ENCODE results near the gene LEFTY2. TPM values are rescaled to one million over a fixed set of nuclear protein-coding genes. Genes with fewer than 3 reads are reported as not detected.
"Not testable (repeated sequence)": the region's sequence is repeated elsewhere in the genome, so short reads cannot be mapped to it uniquely, and the experiment has no call there.

LEFTY2 gene
- polyA plus RNA-seq, 2 of the 4 experiments (the other 2 are of a cell fraction) = not detected

- WGBS (ENCODE audit: missing lambda C conversion rate) = 60% methylated on average over 2 of the region's 56 CpGs
- FAIRE-seq; ATAC-seq; H3K4me2 ChIP-seq; H3K4me3 ChIP-seq; H3K27ac ChIP-seq; H3K9me3 ChIP-seq; POLR2A ChIA-PET; DNase-seq (ENCODE audit: low read depth in 1 of 2, low spot score in 1 of 2): not testable (repeated sequence)
- CTCF ChIA-PET = interaction anchor here (19.4 kb wide), 1 partner anchor 19 kb away, joined by 207 read pairs; no protein-coding TSS in a partner anchor
- peaks cover 48% of the 10 kb centered on the region for H3K4me1 ChIP-seq
These were observed 53.3 kb downstream of the LEFTY2 start for GRCh38 chr1:225887554-225888288.

- H3K4me3 ChIP-seq = no peak overlapping the region
- POLR2A ChIA-PET = no interaction called here
- CTCF ChIA-PET = interaction anchor here (19.4 kb wide), 1 partner anchor 20 kb away, joined by 207 read pairs; no protein-coding TSS in a partner anchor
These were observed 54.0 kb downstream of the LEFTY2 start for GRCh38 chr1:225887030-225887314.

More at GRCh38 chr1:225887030-225887314, 54.0 kb downstream of the LEFTY2 start:
- no peaks in the 10 kb centered on the region for H3K9me3 ChIP-seq
- no peak for FAIRE-seq
- WGBS (ENCODE audit: missing lambda C conversion rate) = 88% methylated on average over 7 of the region's 7 CpGs
- DNase-seq (ENCODE audit: low read depth in 1 of 2, low spot score in 1 of 2) = no peak
- no peak overlapping the region; the same call in 2 of the 3 replicates for H3K4me2 ChIP-seq
- no peak for ATAC-seq
- H3K27ac ChIP-seq = no peak overlapping the region
- H3K4me1 ChIP-seq = peaks cover 48% of the 10 kb centered on the region
- TF ChIP-seq TP53 (CRISPR knock-in tag; IDR thresholded peaks at IDR 0.05) (no peak), BHLHE40 (IDR thresholded peaks at IDR 0.05; ENCODE audit: low read depth, low read length) (no peak), RCOR1 (IDR thresholded peaks at IDR 0.05; ENCODE audit: low read depth, low read length) (no peak), REST (IDR thresholded peaks at IDR 0.05) (no peak), HOXB5 (CRISPR knock-in tag; IDR thresholded peaks at IDR 0.05) (no peak), GATA3 (IDR thresholded peaks at IDR 0.05; ENCODE audit: borderline replicate concordance) (no peak), FOSB (CRISPR knock-in tag; IDR thresholded peaks at IDR 0.05) (no peak), CHD2 (IDR thresholded peaks at IDR 0.05; ENCODE audit: low read length, partially characterized antibody) (no peak), FOSL2 (IDR thresholded peaks at IDR 0.05) (no peak), FOSL2 (CRISPR knock-in tag; IDR thresholded peaks at IDR 0.05) (no peak), HEYL (CRISPR knock-in tag; IDR thresholded peaks at IDR 0.05) (no peak), HOXB13 (CRISPR knock-in tag; IDR thresholded peaks at IDR 0.05; ENCODE audit: low read depth) (no peak), ZC3H11A (IDR thresholded peaks at IDR 0.05) (no peak), CHD4 (IDR thresholded peaks at IDR 0.05; ENCODE audit: borderline replicate concordance) (no peak), SREBF2 (IDR thresholded peaks at IDR 0.05) (no peak), CEBPB (IDR thresholded peaks at IDR 0.05) (no peak), RAD21 (conservative IDR thresholded peaks at IDR 0.05 in 1 of 2, IDR thresholded peaks at IDR 0.05 in 1 of 2) (no peak), HES2 (IDR thresholded peaks at IDR 0.05) (no peak), PHF8 (IDR thresholded peaks at IDR 0.05; ENCODE audit: borderline replicate concordance, low read depth) (no peak)

Small RNA genes within 50 kb of the gene (small RNA-seq; reads per million reads assigned to genes)
- 0 reads per million in 6 experiments for gene AL117348.1
- 0 reads per million in 6 experiments for gene NDUFA3P3

Other genes starting within 250 kb of the LEFTY2 start
- gene SRP9, start 163.4 kb downstream of the LEFTY2 start, polyA plus RNA-seq (2011; rRNA removed) = 512 and 629 TPM in 2 replicates
- gene SRP9, start 163.4 kb downstream of the LEFTY2 start, polyA plus RNA-seq (2017; fragmentation: RNase III; extraction: RNeasy Plus Mini Kit Qiagen cat#74134 plus additional on column Dnase treatment) = 341 to 356 TPM (median 352 TPM) in 3 replicates
- gene EPHX1, start 131.1 kb downstream of the LEFTY2 start, polyA plus RNA-seq (2011; rRNA removed) = 150 and 212 TPM in 2 replicates
- gene EPHX1, start 131.1 kb downstream of the LEFTY2 start, polyA plus RNA-seq (2017; fragmentation: RNase III; extraction: RNeasy Plus Mini Kit Qiagen cat#74134 plus additional on column Dnase treatment) = 195 to 279 TPM (median 252 TPM) in 3 replicates
- gene TMEM63A, start 58.8 kb downstream of the LEFTY2 start, polyA plus RNA-seq (2011; rRNA removed) = 9.5 and 12.4 TPM in 2 replicates
- 6.9 to 7.5 TPM (median 7.4 TPM) in 3 replicates for gene TMEM63A, start 58.8 kb downstream of the LEFTY2 start, polyA plus RNA-seq (2017; fragmentation: RNase III; extraction: RNeasy Plus Mini Kit Qiagen cat#74134 plus additional on column Dnase treatment)
- gene LEFTY1, start 52.1 kb downstream of the LEFTY2 start, polyA plus RNA-seq (2011; rRNA removed) = 0.93 and 1.00 TPM in 2 replicates
- gene LEFTY1, start 52.1 kb downstream of the LEFTY2 start, polyA plus RNA-seq (2017; fragmentation: RNase III; extraction: RNeasy Plus Mini Kit Qiagen cat#74134 plus additional on column Dnase treatment) = 0.10 to 0.32 TPM (median 0.24 TPM) in 3 replicates
- 45.4 and 45.8 TPM in 2 replicates for gene PYCR2, start 17.0 kb downstream of the LEFTY2 start, polyA plus RNA-seq (2011; rRNA removed)
- gene PYCR2, start 17.0 kb downstream of the LEFTY2 start, polyA plus RNA-seq (2017; fragmentation: RNase III; extraction: RNeasy Plus Mini Kit Qiagen cat#74134 plus additional on column Dnase treatment) = 48.1 to 56.3 TPM (median 50.5 TPM) in 3 replicates
- gene SDE2, start 58.1 kb upstream of the LEFTY2 start, polyA plus RNA-seq (2011; rRNA removed) = 15.6 and 24.8 TPM in 2 replicates
- gene SDE2, start 58.1 kb upstream of the LEFTY2 start, polyA plus RNA-seq (2017; fragmentation: RNase III; extraction: RNeasy Plus Mini Kit Qiagen cat#74134 plus additional on column Dnase treatment) = 8.4 to 9.2 TPM (median 8.8 TPM) in 3 replicates
- gene H3-3A, start 121.5 kb upstream of the LEFTY2 start, polyA plus RNA-seq (2011; rRNA removed) = 366 and 457 TPM in 2 replicates
- 451 to 534 TPM (median 530 TPM) in 3 replicates for gene H3-3A, start 121.5 kb upstream of the LEFTY2 start, polyA plus RNA-seq (2017; fragmentation: RNase III; extraction: RNeasy Plus Mini Kit Qiagen cat#74134 plus additional on column Dnase treatment)
- 42.4 and 52.9 TPM in 2 replicates for gene ACBD3, start 245.5 kb upstream of the LEFTY2 start, polyA plus RNA-seq (2011; rRNA removed)
- gene ACBD3, start 245.5 kb upstream of the LEFTY2 start, polyA plus RNA-seq (2017; fragmentation: RNase III; extraction: RNeasy Plus Mini Kit Qiagen cat#74134 plus additional on column Dnase treatment) = 27.0 to 30.2 TPM (median 29.8 TPM) in 3 replicates

Measured in A549 (cell line).